PC-9 (cell line): Measurements from ENCODE around the gene GOLGA5. TPM values are rescaled to one million over a fixed set of nuclear protein-coding genes. Genes with fewer than 3 reads are reported as not detected.

ENCODE experiments used
- BruUV-seq: library from RNA; stranded (reverse); fragments of 400-500 nt; replicated peaks from 2 replicates; lab custom pipeline; 2021; lab: Mats Ljungman, UMichigan
- CTCF ChIA-PET: fragments of 300-600 bp; sonication (Branson Sonifier 250); formaldehyde crosslinking; loops from one replicate; lab custom pipeline; 2022; ENCODE audit warnings: antibody characterized with exemption; lab: Charles Lee
- POLR2A ChIA-PET: fragments of 300-600 bp; sonication (Branson Sonifier 250); formaldehyde crosslinking; loops from one replicate; lab custom pipeline; 2022; ENCODE audit warnings: antibody characterized with exemption; ENCODE audit not compliant: unreplicated experiment; lab: Charles Lee
- DNase-seq, 2 experiments: peaks; one replicate each; pipeline versions ENCODE4 v3.0.0 to v3.0.0-alpha.2; 2015 to 2022; ENCODE audit warnings: mixed read lengths in 1 of 2
- H2AFZ ChIP-seq: fragments of 200-600 bp; sonication (generic); 2 replicates; pipeline ENCODE4 v1.8.1; 2017; ENCODE audit warnings: antibody characterized with exemption
- H3F3A ChIP-seq: fragments of 200-600 bp; sonication (generic); 2 replicates; pipeline ENCODE4 v1.8.1; 2017; ENCODE audit warnings: antibody characterized with exemption, mild to moderate bottlenecking, low read depth; ENCODE audit not compliant: insufficient read depth
- H3K27ac ChIP-seq: fragments of 200-600 bp; sonication (generic); 2 replicates; pipeline ENCODE4 v1.6.1; 2016; ENCODE audit warnings: mixed run types
- H3K27me3 ChIP-seq: fragments of 200-600 bp; sonication (generic); 2 replicates; pipeline ENCODE4 v1.6.1; 2016; ENCODE audit warnings: low read depth, mixed run types; ENCODE audit not compliant: insufficient read depth
- H3K36me3 ChIP-seq: fragments of 200-600 bp; sonication (generic); 2 replicates; pipeline ENCODE4 v1.6.1; 2016; ENCODE audit warnings: low read depth, mixed run types
- H3K4me1 ChIP-seq: fragments of 200-600 bp; sonication (generic); replicated peaks from 2 replicates; pipeline ENCODE4 v1.6.1; 2016; ENCODE audit warnings: mixed run types; ENCODE audit not compliant: insufficient read depth
- H3K4me2 ChIP-seq: fragments of 200-600 bp; sonication (generic); 2 replicates; pipeline ENCODE4 v1.6.1; 2017; ENCODE audit warnings: mixed run types
- H3K4me3 ChIP-seq: fragments of 200-600 bp; sonication (generic); 2 replicates; pipeline ENCODE4 v1.6.1; 2016; ENCODE audit warnings: mixed run types
- H3K79me2 ChIP-seq: fragments of 200-600 bp; sonication (generic); 2 replicates; pipeline ENCODE4 v1.6.1; 2017; ENCODE audit warnings: low read depth, mixed run types
- H3K9me2 ChIP-seq: fragments of 200-600 bp; sonication (generic); 2 replicates; pipeline ENCODE4 v1.8.1; 2017; ENCODE audit warnings: mild to moderate bottlenecking; ENCODE audit not compliant: insufficient read depth
- H3K9me3 ChIP-seq: fragments of 200-600 bp; sonication (generic); 2 replicates; pipeline ENCODE4 v1.8.1; 2016; ENCODE audit warnings: low read depth; ENCODE audit not compliant: insufficient read depth
- H4K20me1 ChIP-seq: fragments of 200-600 bp; sonication (generic); 2 replicates; pipeline ENCODE4 v1.8.1; 2017; ENCODE audit not compliant: insufficient read depth
- EZH2 ChIP-seq: fragments of 200-600 bp; sonication (generic); IDR thresholded peaks from 2 replicates; pipeline ENCODE4 v1.8.0; 2017; ENCODE audit warnings: antibody characterized with exemption, low read depth
- intact Hi-C: fragments of 100-400 bp; cut with micrococcal nuclease; formaldehyde crosslinking; loops from one replicate; pipeline ENCODE4 v1.10.0; 2022; ENCODE audit not compliant: unreplicated experiment
- total RNA-seq: library from RNA; stranded (reverse); gene quantifications from 2 replicates; pipeline ENCODE4 v1.2.3, GENCODE V29; 2021
- TF ChIP-seq, protein P1 (sequence below): fragments of 200-600 bp; sonication (generic); conservative IDR thresholded peaks from 2 replicates; pipeline ENCODE4 v1.6.1; 2017; ENCODE audit warnings: mixed run types, antibody characterized with exemption, mild to moderate bottlenecking, moderate library complexity

The GOLGA5 gene
- total RNA-seq, 1 experiment from 2014 or later = 22.6 TPM

DNA sequence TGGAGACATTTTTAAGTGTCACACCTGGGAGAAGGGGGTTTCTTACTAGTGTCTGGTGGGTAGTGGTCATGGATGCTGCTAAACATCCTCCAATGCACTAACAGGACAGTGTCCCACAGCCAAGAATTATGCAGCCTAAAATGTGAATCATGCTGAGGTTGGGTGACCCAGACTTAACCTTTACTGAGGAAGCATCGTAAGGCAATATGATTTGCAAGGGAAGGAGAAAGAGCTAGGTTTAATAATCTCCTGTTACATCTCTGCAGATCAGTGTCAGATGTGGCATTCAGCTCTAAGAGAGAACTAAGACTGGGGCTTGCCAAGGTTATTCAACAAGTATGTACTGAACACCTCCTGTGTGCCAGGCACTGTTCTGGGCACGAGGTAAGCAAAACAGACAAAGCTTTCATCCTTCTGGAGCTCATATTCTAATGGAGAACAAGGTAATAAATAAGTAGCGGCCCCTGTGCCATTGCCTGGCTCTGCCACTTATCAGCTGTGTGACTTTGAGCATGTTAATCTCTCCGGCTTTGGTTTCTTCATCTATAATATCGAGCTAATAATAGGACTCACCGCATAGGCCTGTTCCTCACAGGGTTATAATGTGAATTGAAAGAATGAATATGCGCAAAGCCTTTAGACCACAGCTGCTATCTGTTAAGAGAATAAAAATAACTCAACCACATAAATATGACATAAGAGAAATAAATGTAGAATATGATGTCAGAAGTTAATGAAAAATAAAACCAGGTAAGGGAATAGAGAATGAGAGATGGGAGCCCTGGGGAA lies 13.5 kb upstream of the GOLGA5 start:
- Histone ChIP-seq H3K4me3 (no peak overlapping the region), H3K36me3 (no peaks in the 10 kb centered on the region), H3K27ac (no peak overlapping the region), H3K4me2 (no peak overlapping the region), H3F3A (peaks cover 15% of the 10 kb centered on the region; the same call in 1 of the 2 replicates), H3K9me3 (no peaks in the 10 kb centered on the region), H3K4me1 (peaks cover 20% of the 10 kb centered on the region), H3K79me2 (no peaks in the 10 kb centered on the region), H3K27me3 (no peaks in the 10 kb centered on the region), H3K9me2 (no peaks in the 10 kb centered on the region), H2AFZ (no peak overlapping the region), H4K20me1 (no peaks in the 10 kb centered on the region)
- CTCF ChIA-PET = interaction anchor here (0.6 kb wide), 1 partner anchor 178 kb away, joined by 3 read pairs; no protein-coding TSS in a partner anchor
- BruUV-seq = no TSS peak
- DNase-seq = peak in 1 of 2 experiments; percentile 40
- POLR2A ChIA-PET = no interaction called here
- no peak for TF ChIP-seq EZH2
- TF ChIP-seq, protein P1, sequence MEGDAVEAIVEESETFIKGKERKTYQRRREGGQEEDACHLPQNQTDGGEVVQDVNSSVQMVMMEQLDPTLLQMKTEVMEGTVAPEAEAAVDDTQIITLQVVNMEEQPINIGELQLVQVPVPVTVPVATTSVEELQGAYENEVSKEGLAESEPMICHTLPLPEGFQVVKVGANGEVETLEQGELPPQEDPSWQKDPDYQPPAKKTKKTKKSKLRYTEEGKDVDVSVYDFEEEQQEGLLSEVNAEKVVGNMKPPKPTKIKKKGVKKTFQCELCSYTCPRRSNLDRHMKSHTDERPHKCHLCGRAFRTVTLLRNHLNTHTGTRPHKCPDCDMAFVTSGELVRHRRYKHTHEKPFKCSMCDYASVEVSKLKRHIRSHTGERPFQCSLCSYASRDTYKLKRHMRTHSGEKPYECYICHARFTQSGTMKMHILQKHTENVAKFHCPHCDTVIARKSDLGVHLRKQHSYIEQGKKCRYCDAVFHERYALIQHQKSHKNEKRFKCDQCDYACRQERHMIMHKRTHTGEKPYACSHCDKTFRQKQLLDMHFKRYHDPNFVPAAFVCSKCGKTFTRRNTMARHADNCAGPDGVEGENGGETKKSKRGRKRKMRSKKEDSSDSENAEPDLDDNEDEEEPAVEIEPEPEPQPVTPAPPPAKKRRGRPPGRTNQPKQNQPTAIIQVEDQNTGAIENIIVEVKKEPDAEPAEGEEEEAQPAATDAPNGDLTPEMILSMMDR = no peak
- intact Hi-C loops = no loop called here

DNA sequence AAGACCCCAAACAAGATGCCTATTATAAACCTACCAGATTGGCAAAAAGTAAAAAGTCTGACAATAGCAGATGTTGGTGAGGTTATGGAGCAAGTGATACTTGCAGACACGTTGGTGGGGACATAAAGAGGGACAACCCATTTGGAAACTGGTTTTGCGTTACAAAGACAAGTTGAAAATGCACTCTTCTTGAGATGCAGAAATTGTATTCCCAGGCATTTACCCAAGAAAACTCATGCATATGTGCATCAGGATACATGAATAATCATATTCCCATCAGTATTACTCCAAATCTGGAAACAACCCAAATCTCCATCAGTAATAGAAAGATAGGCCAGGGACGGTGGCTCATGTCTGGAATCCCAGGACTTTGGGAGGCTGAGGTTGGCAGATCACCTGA lies 12.8 kb upstream of the GOLGA5 start:
- no TSS peak for BruUV-seq
- H3F3A ChIP-seq = peaks cover 22% of the 10 kb centered on the region
- no peak overlapping the region for H3K27ac ChIP-seq
- intact Hi-C loops = no loop called here
- H2AFZ ChIP-seq = no peak overlapping the region
- peaks cover 27% of the 10 kb centered on the region for H3K4me1 ChIP-seq
- DNase-seq = no peak
- no peak overlapping the region for H3K4me3 ChIP-seq
- H3K36me3 ChIP-seq = no peaks in the 10 kb centered on the region
- no peaks in the 10 kb centered on the region for H3K79me2 ChIP-seq
- H4K20me1 ChIP-seq = no peaks in the 10 kb centered on the region
- no peak overlapping the region for H3K4me2 ChIP-seq
- no peaks in the 10 kb centered on the region for H3K27me3 ChIP-seq
- H3K9me3 ChIP-seq = peaks cover 1% of the 10 kb centered on the region; the same call in 1 of the 2 replicates
- POLR2A ChIA-PET = no interaction called here
- TF ChIP-seq, protein P1 = no peak
- no peak for TF ChIP-seq EZH2
- H3K9me2 ChIP-seq = no peaks in the 10 kb centered on the region
- CTCF ChIA-PET = no interaction called here

DNA sequence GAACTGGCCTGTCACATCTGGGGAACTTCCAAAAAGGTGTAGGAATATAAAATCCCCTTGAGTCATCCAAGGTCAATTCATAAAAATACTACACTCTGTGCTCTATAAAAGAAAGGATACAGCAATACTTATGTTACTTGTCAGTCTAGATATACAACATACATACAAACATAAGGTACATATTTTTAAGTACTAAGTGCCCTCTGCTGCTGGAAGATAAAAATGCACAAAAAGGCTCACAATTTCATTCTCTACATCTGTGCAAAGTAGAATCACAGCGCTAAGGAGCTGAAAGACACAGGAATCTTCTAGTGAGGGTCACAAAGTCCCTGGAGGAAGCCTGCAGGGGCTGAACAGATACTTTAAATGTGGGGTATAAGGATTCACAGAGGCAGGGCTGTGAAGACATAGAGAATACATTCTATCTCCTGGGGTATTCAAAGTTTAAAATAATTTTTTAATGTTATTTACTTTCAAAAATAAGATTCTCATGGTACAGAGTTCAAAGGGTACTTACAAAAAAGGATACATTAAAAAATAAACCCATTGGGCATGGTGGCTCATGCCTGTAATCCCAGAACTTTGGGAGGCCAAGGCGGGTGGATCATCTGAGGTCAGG lies 10.2 kb upstream of the GOLGA5 start:
- BruUV-seq = no TSS peak
- CTCF ChIA-PET = interaction anchor here (1.4 kb wide), 1 partner anchor 58 kb away, joined by 5 read pairs; no protein-coding TSS in a partner anchor
- H3K36me3 ChIP-seq = no peaks in the 10 kb centered on the region
- no peak overlapping the region for H3K27ac ChIP-seq
- no peaks in the 10 kb centered on the region for H3K27me3 ChIP-seq
- H3K79me2 ChIP-seq = no peaks in the 10 kb centered on the region
- POLR2A ChIA-PET = interaction anchor here (0.5 to 0.8 kb wide), 3 partner anchors 32 to 662 kb away, joined by 3 to 9 read pairs (median 6); partner anchors contain the start of genes CPSF2 and NDUFB1
- no peak overlapping the region for H2AFZ ChIP-seq
- DNase-seq = peak; percentile 24 to 71
- intact Hi-C loops = loop anchor here (1.0 kb wide), 1 partner anchor 70 kb away; no protein-coding TSS in a partner anchor
- H3F3A ChIP-seq = peaks cover 32% of the 10 kb centered on the region
- H3K4me1 ChIP-seq = peaks cover 38% of the 10 kb centered on the region
- TF ChIP-seq, protein P1 = peak; percentile 78
- no peak for TF ChIP-seq EZH2
- no peaks in the 10 kb centered on the region for H4K20me1 ChIP-seq
- H3K4me2 ChIP-seq = no peak overlapping the region
- peaks cover 26% of the 10 kb centered on the region for H3K9me3 ChIP-seq
- H3K9me2 ChIP-seq = no peaks in the 10 kb centered on the region
- H3K4me3 ChIP-seq = no peak overlapping the region
